HG02840 (cell line): ENCODE data around the gene RBM47.
"Not testable (repeated sequence)": the region's sequence is repeated elsewhere in the genome, so short reads cannot be mapped to it uniquely, and the experiment has no call there.

Source experiments
- ATAC-seq: cut with Tn5 transposase; IDR thresholded peaks from one replicate; pipeline ENCODE4 v1.9.1; 2021; ENCODE audit warnings: mild to moderate bottlenecking, moderate library complexity, moderate number of reproducible peaks; ENCODE audit not compliant: unreplicated experiment, low FRiP score

The RBM47 gene

DNA sequence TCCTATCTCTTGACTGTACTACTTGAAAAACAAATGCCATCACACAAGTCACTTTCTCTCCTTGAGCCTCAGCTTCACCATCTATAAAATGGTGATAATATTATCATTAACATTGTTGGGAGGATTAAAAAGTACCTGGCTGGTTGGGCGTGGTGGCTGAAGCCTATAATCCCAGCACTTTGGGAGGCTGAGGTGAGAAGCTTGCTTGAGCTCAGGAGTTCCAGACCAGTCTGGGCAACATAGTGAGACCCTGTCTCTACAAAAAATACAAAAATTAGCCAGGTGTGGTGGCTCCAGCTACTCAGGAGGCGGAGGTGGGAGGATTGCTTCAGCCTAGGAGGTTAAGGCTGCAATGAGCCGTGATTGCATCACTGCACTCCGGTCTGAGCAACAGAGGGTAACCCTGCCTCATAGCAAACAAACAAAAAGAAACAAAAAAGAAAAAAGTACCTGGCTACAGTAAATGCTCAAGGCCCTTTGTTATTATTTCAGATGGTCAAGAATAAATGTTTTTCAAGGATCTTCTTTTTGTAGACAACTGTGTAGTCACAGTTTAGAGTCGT is 174.2 kb downstream of the RBM47 start:
- ATAC-seq, result no peak

DNA sequence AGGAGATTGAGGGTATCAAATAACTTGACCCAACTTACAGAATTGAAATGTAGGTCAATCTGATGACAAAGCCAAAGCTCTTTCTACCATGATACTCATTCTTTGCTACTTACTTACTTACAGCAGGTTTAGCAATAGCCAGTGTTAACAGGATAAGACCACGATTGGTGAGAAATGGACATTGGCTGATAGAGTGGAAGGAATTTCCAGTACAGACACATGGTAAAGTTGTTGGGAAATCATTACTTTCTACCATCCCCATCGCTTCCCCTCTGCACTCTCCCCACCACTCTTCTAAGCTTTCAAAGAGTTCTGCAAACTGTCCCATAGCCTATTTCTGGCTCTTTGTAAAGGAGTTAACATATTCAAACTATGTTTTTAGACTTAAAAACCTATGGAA is 174.8 kb downstream of the RBM47 start:
- no peak for ATAC-seq

DNA sequence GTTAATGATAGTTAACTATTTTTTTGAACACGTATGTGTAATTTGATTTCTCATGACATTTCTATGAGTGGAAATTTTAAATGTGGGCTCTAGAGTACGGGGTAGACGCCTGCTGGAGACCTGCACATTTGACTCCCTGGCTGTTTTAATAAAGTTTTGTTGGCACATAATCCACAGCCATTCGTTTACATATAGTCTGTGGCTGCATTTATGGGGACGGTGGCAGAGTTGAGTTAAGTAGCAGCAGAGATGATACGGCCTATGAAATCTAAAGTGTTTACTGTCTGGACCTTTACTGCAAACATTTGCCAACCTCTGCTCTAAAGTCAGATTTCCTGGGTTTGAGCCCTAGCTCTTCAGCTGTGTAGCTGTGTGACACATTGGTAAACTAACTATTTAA is 175.8 kb downstream of the RBM47 start:
- ATAC-seq, result no peak

DNA sequence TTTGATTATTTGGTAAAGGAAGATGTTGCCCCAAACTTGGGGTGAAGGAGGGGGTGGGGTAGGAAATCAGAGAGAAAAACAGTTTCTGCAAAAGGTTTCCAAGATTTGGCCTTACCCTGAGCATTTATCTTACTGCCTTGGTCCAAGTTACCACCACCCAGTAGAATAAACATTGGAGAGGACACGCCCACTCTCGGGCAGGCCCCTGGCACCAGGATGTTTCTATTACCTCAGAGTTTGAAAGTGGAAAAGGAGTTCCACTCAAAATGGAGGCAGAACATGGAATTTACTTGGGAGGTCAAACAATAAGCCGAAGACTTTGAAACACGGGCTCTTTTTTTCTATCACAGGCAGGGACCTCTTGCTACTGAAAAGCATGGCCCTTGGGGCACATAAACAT is 180.8 kb downstream of the RBM47 start:
- no peak for ATAC-seq

DNA sequence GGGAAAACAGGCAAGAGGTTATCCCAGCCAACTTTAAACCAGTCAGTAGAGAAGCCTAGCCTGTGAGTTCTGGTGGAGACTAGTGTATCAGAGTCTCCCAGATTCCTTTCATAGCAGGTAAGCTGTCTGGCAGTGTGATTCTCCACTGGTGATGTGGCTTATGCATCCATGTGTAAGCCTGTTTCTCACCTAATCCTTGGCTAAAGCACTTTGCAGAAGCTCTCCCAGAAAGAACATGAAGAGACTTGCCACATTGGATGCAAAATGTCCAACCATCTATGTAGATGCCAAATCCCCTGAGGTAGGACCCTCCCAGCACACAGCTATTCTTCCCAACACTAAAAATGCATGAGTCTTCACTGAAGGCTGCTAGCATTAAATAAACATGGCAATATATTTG is 182.8 kb downstream of the RBM47 start:
- no peak for ATAC-seq

- not testable (repeated sequence) for ATAC-seq
Observed at GRCh38 chr4:40446261-40446750, 183.4 kb downstream of the RBM47 start.

GRCh38 chr4:40445671-40446070 is 184.0 kb downstream of the RBM47 start:
- ATAC-seq, result no peak

GRCh38 chr4:40441430-40441829 is 188.2 kb downstream of the RBM47 start:
- no peak for ATAC-seq

DNA sequence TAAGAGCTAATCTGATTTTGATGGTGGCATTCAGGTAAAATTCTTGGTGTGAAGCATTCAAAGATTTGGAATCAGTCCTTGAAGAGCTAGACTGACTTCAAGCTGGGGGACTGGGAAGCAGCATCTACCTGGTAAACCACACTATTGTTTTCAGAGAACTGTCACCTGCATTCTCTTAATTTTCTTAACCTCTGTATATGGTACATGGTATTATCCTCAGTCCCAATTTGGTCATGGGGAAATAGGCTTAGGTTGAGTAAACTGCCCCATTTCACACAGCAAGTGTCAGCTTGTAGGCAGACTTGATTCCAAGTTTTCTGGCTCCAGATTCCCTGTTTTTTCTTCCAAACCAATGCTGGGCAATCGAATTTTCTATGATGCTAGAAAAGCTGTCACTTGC is 190.1 kb downstream of the RBM47 start:
- ATAC-seq, result no peak

DNA sequence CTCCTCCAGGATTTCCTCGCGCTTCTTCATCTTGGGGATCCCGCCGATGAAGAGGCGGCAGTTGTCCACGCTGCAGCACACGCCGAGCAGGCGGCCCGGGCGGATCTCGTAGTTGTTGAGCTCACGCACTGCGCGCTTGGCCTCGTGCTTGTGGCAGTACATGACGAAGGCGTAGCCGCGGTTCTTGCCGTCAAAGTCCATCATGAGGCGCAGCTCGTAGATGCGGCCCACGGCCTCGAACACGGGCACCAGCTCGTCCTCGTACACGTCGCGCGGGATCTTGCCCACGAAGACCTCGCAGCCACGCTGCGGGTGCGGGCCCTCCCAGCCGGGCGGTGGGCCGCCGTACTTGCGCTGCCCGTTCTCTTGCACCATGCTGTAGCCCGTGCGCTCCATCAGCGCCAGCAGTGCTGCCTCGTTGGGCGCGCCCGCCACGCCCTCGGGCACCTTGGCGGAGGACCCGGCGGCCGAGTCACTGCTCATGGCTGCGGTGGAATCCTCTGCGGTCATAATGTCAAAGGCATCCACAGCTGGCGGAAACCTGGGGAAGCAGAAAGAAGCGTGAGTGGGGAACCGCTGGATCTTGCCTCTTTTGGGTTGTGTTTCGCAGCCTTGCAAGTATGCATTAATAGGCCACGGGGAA is 191.2 kb downstream of the RBM47 start:
- no peak for ATAC-seq

DNA sequence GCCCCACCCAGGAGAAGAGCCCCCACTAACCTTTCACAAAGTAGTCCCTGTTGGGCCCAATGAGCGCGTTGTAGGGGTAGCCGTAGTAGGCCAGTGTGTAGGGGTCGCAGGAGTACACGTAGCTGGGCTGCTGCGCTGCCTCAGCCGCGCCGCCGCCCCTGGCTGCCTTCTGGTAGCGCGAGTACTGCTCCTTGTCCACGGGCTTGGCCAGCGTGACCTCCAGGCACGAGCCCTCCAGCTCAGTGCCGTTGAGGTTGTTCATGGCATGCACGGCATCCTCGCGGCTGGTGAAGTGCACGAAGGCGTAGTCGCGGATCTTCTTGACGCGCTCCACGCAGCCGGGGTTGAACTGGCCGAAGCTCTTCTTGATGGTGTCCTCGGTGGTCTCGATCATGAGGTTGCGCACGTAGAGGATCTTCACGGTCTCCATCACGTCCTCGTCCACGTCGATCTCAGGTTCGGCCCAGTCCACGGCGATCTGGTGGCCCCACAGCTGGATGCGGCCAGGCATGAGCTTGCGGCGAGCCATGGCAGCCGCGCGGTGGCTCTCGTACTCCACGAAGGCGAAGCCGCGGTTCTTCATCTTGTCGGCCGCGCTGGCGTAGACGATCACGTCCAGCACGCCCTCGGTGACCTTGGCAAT is 191.8 kb downstream of the RBM47 start:
- no peak for ATAC-seq

GRCh38 chr4:40435306-40435705 is 194.4 kb downstream of the RBM47 start:
- not testable (repeated sequence) for ATAC-seq

DNA sequence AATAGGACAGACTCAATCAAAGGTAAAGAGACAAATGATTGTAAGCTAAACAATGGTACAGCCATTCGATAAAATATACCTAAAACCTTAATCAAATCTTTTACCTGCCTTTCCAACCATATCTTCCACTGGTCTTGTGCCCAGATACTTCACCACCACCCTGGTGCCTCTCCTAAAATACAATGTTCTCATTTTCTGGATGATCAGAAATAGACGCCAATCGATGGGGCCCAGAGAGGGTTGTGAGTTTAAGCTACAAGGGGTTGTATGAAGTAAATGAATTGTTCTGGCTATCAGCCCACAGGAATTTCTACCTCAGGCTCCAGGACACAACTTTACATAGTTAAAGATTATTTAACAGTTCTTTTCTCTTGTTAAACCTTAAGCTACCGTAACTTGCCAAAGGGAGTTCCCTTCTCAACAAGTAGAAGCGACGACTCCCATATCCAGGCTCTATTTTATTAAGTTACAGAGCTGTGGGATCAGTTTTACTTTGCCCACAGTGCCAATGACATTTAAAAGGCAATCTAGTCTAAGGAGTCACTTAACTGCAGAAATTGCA is 195.5 kb downstream of the RBM47 start:
- ATAC-seq, result no peak

DNA sequence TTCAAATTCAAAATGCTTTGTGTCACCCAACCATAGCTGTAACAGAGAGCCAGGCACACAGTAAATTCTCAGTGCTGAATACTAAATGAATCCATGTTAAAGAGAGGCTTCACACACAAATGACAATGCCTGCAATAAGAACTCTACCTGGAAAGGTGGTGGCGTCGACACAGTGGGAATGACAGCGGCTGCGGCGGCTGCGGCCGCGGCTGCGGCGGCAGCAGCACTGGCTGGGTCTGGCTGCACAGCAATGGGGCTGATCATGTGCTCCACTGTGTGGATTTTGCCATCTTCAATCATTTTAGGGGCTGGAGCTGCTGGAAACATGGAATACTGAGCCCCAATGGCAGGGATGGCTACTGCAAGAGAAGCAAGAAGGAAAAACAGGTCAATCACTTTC is 197.2 kb downstream of the RBM47 start:
- ATAC-seq, result no peak

GRCh38 chr4:40427871-40428270 is 201.8 kb downstream of the RBM47 start:
- not testable (repeated sequence) for ATAC-seq

DNA sequence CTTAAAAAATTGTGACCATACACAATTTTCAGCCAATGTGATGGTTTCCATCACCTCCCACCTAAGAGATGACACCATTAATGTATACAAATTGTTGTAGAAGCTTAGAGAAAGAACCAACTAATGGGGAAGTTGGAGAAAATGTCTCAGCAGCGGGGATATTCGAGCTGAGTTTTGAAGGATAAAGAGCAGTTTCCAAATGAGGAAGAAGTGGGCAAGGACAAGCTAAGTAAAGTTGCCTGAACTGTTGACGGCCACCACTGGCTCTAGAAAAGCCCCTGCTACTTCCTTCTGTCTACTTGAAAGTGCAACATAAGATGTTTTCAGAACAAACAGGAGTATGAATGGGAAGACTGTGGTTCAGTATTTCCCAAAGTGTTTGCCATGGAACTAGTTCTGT is 202.5 kb downstream of the RBM47 start:
- no peak for ATAC-seq

GRCh38 chr4:40425799-40426574 is 203.7 kb downstream of the RBM47 start:
- no peak for ATAC-seq

GRCh38 chr4:40423735-40424134 is 205.9 kb downstream of the RBM47 start:
- ATAC-seq, result no peak

DNA sequence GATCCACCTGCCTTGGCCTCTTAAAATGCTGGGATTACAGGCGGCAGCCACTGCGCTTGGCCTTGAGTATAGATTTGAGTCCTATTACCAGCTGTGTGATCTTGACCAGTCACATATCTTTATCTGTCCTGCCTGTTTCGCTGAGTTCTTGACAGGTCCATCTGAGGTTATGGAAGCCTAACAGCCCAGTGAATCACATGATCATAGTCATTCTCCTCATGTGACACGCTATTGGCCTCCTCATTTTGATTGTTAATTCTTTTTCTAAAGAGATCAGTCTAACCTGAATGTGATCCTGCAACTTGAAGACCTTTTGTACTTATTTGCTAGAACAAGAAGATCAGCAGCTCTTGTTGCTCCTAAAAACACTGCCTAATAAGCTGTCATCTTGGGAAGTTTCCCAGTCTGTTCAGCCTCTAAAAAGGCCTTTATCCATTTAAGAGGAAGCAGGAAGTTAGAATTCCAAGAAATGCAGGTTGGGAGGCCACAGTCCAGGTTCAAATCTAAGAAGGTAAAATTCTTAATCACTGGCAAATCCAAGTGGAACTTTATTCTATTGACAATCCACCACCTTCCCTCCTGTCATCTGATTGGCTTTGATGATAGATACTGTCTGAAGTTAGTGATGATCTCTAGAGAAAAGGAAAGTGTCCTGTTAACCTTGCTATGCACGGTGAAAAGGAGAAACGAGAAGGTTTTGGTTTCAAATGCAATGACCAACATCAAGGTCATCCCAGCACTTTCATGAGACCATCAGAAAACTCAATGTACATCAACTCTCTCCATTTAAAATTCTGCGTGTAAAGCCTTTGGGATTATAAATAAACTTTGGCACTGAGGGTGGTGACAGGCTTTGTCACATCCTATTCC is 207.6 kb downstream of the RBM47 start:
- ATAC-seq, result no peak
